Esophagus muscularis mucosa (tissue), 4 donors: ENCODE results near the gene SFXN5.

Source experiments
- EP300 ChIP-seq: sonication (generic); formaldehyde crosslinking; IDR thresholded peaks from one replicate; pipeline ENCODE4 v1.6.1; 2017; ENCODE audit warnings: antibody characterized with exemption
- POLR2A ChIP-seq: fragments of 450-650 bp; IDR thresholded peaks from one replicate; pipeline ENCODE4 v1.6.1; 2017; ENCODE audit warnings: antibody characterized with exemption, moderate library complexity, mild to moderate bottlenecking, low read depth
- POLR2AphosphoS5 ChIP-seq, 2 donors: sonication (generic); formaldehyde crosslinking; IDR thresholded peaks; one replicate each; pipeline ENCODE4 v1.6.1; 2017; ENCODE audit warnings: antibody characterized with exemption in 2 of 2
- TF ChIP-seq, protein P1 (sequence below), 3 experiments: fragments of 200-600 bp in 2 of 3; fragments of 450-650 bp in 1 of 3; sonication (generic) in 2 of 3; IDR thresholded peaks; one replicate each; pipeline ENCODE4 v1.5.1; 2017 to 2019; ENCODE audit warnings: antibody characterized with exemption in 3 of 3, mild to moderate bottlenecking in 2 of 3, moderate library complexity in 1 of 3

DNA sequence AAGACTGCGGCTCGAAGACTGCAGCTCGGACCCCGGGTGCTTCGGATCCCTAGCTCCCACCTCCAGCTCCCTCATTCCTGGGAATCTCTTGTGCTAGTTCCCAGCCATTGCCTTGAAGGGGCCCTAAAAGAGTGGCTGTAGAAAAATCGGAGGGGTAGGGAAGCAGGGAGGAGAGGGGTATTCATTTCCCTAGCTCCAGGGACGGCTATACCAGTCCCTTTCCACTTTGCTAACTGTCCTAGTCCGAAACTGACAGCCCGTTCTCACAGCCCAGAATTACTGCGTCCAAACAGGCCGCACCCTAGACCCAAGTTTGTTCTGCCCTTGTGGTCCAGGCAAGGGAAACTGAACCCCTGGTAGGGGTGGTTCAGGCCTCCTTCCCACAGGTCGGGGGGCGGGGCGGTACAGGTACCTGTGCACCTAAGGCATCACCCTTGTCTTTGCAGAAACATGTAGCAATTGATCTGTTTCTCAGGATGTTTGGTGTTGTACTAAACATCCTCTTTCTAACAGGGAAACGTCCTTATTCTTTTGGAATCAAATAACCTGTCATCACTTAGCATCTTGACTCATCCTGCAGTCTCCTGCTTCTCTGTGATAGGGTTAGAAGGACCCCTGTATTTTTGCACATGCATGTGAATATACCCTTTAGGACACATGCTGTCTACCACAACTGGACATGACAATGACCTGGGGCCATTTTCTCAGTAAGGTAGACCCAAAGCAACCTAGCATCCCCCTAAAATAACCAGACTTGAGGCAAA lies 150.2 kb downstream of the SFXN5 start:
- TF ChIP-seq, protein P1, sequence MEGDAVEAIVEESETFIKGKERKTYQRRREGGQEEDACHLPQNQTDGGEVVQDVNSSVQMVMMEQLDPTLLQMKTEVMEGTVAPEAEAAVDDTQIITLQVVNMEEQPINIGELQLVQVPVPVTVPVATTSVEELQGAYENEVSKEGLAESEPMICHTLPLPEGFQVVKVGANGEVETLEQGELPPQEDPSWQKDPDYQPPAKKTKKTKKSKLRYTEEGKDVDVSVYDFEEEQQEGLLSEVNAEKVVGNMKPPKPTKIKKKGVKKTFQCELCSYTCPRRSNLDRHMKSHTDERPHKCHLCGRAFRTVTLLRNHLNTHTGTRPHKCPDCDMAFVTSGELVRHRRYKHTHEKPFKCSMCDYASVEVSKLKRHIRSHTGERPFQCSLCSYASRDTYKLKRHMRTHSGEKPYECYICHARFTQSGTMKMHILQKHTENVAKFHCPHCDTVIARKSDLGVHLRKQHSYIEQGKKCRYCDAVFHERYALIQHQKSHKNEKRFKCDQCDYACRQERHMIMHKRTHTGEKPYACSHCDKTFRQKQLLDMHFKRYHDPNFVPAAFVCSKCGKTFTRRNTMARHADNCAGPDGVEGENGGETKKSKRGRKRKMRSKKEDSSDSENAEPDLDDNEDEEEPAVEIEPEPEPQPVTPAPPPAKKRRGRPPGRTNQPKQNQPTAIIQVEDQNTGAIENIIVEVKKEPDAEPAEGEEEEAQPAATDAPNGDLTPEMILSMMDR (IDR thresholded peaks at IDR 0.05): no peak
- TF ChIP-seq POLR2AphosphoS5 (IDR thresholded peaks at IDR 0.05): no peak
- no peak for TF ChIP-seq POLR2A
- TF ChIP-seq EP300: no peak
